Measurements from ENCODE around the gene SURF4.
A peak's percentile ranks its signal among the peaks of the same experiment; 100 is the strongest.

SURF4 gene

DNA sequence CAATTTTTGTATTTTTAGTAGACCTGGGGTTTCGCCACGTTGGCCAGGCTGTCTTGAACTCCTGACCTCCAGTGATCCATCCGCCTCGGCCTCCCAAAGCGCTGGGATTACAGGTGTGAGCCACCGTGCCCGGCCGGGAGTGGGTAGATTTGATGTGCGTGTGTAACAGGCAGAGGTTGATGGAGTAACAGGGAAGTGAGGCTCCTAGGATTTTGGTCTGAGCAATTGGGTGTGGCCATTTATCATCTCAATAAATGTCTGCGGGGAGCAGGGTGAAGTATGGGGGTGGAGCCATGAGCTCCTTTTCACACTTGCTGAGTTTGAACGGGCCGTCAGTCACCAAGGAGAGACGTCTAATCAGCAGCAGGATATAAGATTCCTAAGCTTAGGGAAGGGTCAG, 43.1 kb upstream of the SURF4 start:
- TF ChIP-seq CTCF (conservative IDR thresholded peaks at IDR 0.05), result no peak

GRCh38 chr9:133417541-133418461, 41.9 kb upstream of the SURF4 start, which contains the start of gene REXO4:
Gene REXO4, minus strand, starts transcription at chr9:133418010. Its CDS starts 166 bp downstream, at chr9:133417844.
- H3K27ac ChIP-seq, result peak within 1 kb of the TSS; percentile 89
- TF ChIP-seq CTCF (conservative IDR thresholded peaks at IDR 0.05), result no peak

More for the DNA sequence above, 43.1 kb upstream of the SURF4 start:
- peak overlapping the region; percentile 89 for H3K27ac ChIP-seq

GRCh38 chr9:133415170-133415569, 39.3 kb upstream of the SURF4 start:
- TF ChIP-seq CTCF (conservative IDR thresholded peaks at IDR 0.05), result no peak
- H3K27ac ChIP-seq, result no peak overlapping the region

GRCh38 chr9:133408042-133408441, 32.2 kb upstream of the SURF4 start:
- no peak for TF ChIP-seq CTCF (conservative IDR thresholded peaks at IDR 0.05)
- H3K27ac ChIP-seq, result no peak overlapping the region

DNA sequence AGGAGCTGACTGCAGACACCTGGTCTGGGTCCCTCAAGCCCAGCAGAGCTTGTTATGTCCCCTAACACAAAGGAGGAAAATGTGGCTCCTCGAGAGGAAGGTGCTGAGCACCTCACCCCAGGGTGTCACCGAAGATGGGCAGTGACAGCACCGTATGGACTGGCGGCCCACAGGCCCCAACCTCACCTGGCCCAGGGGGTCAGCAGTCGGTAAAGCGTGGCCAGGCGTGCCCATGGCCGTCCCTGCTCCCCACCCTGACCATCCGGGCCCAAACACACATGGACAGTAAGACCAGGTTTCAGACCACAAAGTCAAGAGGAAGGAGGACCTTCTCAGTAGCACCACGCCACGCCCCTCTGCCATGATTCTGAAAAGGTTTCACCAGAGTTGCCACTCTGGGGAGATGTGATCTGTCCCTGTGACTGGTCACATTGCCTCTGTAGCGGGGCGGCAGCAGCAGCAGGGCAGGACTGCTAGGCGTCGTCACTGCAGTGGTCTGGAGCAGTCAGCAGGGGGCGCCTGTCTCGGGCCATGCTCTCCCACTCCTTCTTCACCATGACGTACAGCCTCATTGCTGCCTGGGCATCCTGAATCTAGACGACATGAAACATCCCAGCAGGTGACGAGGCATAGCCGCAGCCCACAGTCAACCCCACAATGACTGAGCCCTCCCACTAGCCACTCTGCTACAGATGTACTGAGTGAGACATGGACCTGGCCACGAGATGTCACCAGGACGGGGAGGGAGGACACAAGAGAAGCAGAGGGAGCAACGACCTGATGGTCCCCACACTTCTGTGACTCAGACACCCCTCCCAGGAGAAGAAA, 30.8 kb upstream of the SURF4 start:
- no peak overlapping the region for H3K27ac ChIP-seq

DNA sequence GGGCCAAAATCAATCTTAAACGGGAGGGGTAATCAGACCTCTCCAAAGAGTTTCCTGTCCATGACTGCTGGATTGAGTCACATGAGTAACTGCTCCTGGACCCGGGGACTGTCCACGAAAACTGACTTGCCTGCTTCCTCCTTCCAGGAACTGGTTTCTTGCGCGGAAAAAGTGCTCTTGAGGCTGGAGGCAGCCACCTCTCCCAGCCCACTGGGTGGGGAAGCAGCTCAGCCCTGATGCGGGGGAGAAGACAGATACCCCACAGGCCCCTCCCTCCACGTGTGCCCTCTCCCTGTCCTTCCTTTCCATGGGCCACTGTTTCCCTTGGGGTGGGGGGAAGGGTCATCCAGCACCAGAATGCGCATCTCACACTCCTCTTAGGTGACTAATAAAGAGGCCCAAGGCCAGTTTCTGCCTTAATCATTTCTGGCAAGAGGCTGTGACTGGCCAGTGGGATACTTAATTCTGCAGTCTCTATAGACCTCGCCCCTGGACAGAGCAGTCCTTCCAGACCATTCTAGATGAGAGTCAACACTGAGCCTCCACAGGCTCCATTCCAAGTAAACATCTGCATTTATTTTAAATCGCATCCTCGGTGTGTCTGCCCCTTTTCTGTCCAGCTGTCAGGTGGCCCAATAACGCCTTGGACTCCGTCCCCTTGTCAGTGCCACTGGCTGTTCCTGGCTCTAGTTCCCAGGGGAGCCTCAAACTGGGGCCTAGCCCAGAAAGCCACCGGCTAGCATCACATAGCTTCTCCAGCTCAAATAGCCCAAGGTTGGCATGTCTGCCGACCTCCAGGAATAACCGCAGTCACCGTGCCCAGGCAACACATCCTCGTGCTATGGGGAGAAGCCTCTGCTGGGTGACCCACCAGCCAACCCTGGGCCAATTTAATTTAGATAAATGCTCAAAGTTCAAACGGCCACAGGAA, 29.9 kb upstream of the SURF4 start:
- no peak for TF ChIP-seq CTCF (conservative IDR thresholded peaks at IDR 0.05)
- no peak overlapping the region for H3K27ac ChIP-seq

More for the DNA sequence above, 30.8 kb upstream of the SURF4 start:
- TF ChIP-seq CTCF (conservative IDR thresholded peaks at IDR 0.05), result peak; percentile 98
